Common myeloid progenitor, CD34-positive (primary cell): ENCODE results near the gene MRPS5. TPM values are rescaled to one million over a fixed set of nuclear protein-coding genes. Genes with fewer than 3 reads are reported as not detected.

Experiments used
- CTCF ChIA-PET: fragments of 350-600 bp; sonication (Branson Sonifier 250); formaldehyde crosslinking; loops from one replicate; lab custom pipeline; 2021; ENCODE audit warnings: antibody characterized with exemption; lab: Charles Lee
- POLR2A ChIA-PET: fragments of 350-600 bp; sonication (Branson Sonifier 250); formaldehyde crosslinking; loops from one replicate; lab custom pipeline; 2021; ENCODE audit warnings: antibody characterized with exemption; lab: Charles Lee
- DNase-seq, 3 donors: peaks; one replicate each; pipeline versions ENCODE4 v3.0.0 to v3.0.0-alpha.2; 2013
- H3K27ac ChIP-seq, 2 experiments: 1 replicate in 1 of 2; 2 replicates in 1 of 2; pipeline ENCODE4 v1.7.0; 2013; ENCODE audit warnings: inconsistent platforms in 2 of 2, low read length in 2 of 2, mild to moderate bottlenecking in 2 of 2, low read depth in 1 of 2, moderate library complexity in 1 of 2; ENCODE audit not compliant: severe bottlenecking in 2 of 2, insufficient read depth in 1 of 2, poor library complexity in 1 of 2
- H3K27me3 ChIP-seq, 5 experiments: replicated peaks in 2 of 5; 1 replicate in 3 of 5; 2 replicates in 2 of 5; pipeline versions ENCODE4 v1.6.1 to v1.7.0; 2013; ENCODE audit warnings: low read length in 4 of 5, mild to moderate bottlenecking in 2 of 5, moderate library complexity in 2 of 5, inconsistent platforms in 1 of 5; ENCODE audit not compliant: insufficient read depth in 5 of 5, control insufficient read depth in 4 of 5
- H3K36me3 ChIP-seq, 4 experiments: 1 replicate in 2 of 4; 2 replicates in 2 of 4; pipeline versions ENCODE4 v1.6.1 to v1.7.0; 2013; ENCODE audit warnings: low read length in 3 of 4, control low read depth in 1 of 4, mild to moderate bottlenecking in 1 of 4; ENCODE audit not compliant: control insufficient read depth in 4 of 4, insufficient read depth in 4 of 4
- H3K4me1 ChIP-seq, 4 experiments: 1 replicate in 3 of 4; 2 replicates in 1 of 4; pipeline versions ENCODE4 v1.6.1 to v1.7.1; 2013; ENCODE audit warnings: low read length in 3 of 4, mild to moderate bottlenecking in 3 of 4, control low read depth in 1 of 4, inconsistent platforms in 1 of 4, moderate library complexity in 1 of 4; ENCODE audit not compliant: control insufficient read depth in 4 of 4, insufficient read depth in 4 of 4; ENCODE audit errors: control extremely low read depth in 1 of 4
- H3K4me3 ChIP-seq, 7 experiments: 1 replicate in 4 of 7; 2 replicates in 3 of 7; pipeline versions ENCODE4 v1.5.1 to v1.7.0; 2013; ENCODE audit warnings: mild to moderate bottlenecking in 7 of 7, low read length in 6 of 7, moderate library complexity in 6 of 7, inconsistent platforms in 2 of 7, low read depth in 2 of 7, control low read depth in 1 of 7; ENCODE audit not compliant: insufficient read depth in 4 of 7, control insufficient read depth in 1 of 7; ENCODE audit errors: extremely low read depth in 1 of 7
- H3K9me3 ChIP-seq, 5 experiments: 1 replicate in 4 of 5; 2 replicates in 1 of 5; pipeline versions ENCODE4 v1.6.1 to v1.7.1; 2013; ENCODE audit warnings: low read length in 4 of 5, mild to moderate bottlenecking in 2 of 5, inconsistent platforms in 1 of 5, low read depth in 1 of 5, moderate library complexity in 1 of 5; ENCODE audit not compliant: control insufficient read depth in 4 of 5, insufficient read depth in 2 of 5; ENCODE audit errors: control extremely low read depth in 1 of 5
- WGBS: methylation state at CpG from one replicate; pipeline ENCODE4 v1.1.5; 2013; ENCODE audit not compliant: insufficient coverage; 5-methylcytosine and 5-hydroxymethylcytosine counted together
- polyA plus RNA-seq: library from polyadenylated mRNA; unstranded; fragments of 120-200 nt; gene quantifications from one replicate; pipeline ENCODE4 v1.2.1, GENCODE V29; 2013

MRPS5 gene
- 41.0 TPM for polyA plus RNA-seq

DNA sequence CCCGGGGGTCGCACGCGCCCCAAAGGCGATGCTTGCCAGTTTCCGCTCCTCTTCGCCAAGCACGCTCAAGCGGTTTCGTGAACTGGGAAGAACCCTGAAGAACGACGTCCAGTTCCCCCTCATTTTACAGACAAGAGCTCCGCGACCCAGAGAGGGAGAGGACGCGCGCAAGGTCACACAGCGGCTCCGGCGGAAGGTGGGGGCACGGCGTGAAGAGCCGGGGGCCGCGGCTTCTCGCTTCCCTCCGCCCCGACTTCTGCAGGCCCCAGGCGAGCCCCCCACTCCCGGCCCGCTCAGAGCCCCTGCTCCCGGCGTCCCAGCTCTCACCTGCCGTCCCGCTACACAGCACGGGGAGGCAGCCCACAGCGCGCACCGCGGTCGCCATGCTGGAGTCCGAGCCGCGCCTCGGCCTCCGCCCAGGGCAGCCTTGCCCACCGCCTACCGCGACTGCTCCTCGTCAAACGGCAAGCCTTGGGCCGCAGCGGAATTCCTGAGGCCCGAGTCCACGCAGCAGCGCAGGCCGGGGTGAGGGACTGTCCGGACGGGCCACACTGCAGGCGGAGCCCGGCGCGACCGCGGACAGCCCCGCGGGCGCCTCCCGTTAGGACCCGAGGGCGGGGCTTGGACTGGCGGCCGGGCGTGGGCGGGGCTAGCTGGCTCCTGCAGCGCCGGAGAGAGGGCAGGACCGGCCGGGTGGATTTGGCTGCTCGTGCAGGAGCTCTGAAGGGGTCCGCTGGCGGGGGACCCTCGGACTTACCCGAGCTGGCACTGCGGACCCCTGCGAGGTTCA, at the start of gene MRPS5:
Gene MRPS5, minus strand, starts transcription at position 402 of the 790 bp plus-strand sequence. Its CDS starts 17 bp downstream, at position 385.
- CTCF ChIA-PET, result interaction anchor here (0.6 to 2.2 kb wide), 9 partner anchors 37 to 99 kb away, joined by 3 to 8 read pairs (median 4); partner anchors contain the start of genes ZNF2 and ZNF514
- no peaks in the 10 kb centered on the region for H3K27me3 ChIP-seq
- POLR2A ChIA-PET, result interaction anchor here (1.7 kb wide), 1 partner anchor 44 kb away, joined by 9 read pairs; the partner anchor contains the start of gene ZNF2
- peak within 1 kb of the TSS; percentile 90 to 93 for H3K27ac ChIP-seq
- peaks cover 0 to 1% (median 0%) of the 10 kb centered on the region in 4 experiments for H3K36me3 ChIP-seq
- peak; percentile 61 to 76 (median 66) for DNase-seq
- WGBS, result under 1% methylated on average over 70 of the region's 86 CpGs
- H3K4me3 ChIP-seq, result peak within 1 kb of the TSS; percentile 61 to 98 (median 96)
- H3K9me3 ChIP-seq, result no peaks in the 10 kb centered on the region
- peaks cover 2 to 21% (median 11%) of the 10 kb centered on the region in 4 experiments for H3K4me1 ChIP-seq

DNA sequence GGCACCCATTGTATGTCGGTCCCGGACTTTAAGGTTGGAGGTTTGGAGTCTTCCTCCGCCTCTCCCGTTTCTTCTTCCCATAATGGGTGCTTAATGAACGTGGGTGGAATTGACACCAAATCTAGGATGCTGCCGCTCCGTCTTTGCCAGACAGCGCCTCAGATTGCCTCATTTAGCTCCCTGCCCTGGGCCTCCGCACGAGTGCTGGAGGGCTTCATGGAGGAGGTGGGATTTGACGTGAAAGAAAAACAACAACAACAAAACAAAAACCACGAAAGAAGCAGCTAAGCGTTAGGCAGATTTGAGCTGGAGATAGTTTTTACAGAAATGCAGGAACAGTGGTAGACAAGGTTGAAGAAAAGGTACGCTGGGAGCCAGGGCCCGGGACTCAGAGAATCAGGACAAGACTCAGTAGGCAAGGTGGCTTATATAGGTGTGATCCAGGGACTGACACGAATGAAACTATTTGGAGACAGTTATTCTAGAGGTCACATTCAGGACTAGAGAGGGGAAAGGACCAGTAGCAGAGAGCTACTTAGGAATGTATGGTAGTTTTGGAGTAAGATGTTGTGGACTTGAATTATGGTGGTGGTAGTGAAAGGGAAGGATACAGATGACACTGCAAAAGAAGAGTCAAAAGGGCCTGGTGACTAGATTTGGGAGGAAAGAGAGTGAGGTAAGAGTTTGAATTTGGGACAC, 44.6 kb upstream of the MRPS5 start:
- 13% methylated on average over 8 of the region's 16 CpGs for WGBS
- Histone ChIP-seq H3K9me3 (peaks cover 0 to 19% (median 2%) of the 10 kb centered on the region in 5 experiments), H3K4me1 (peaks cover 9 to 22% (median 13%) of the 10 kb centered on the region in 4 experiments), H3K36me3 (peaks cover 0 to 2% (median under 1%) of the 10 kb centered on the region in 4 experiments), H3K27ac (peak overlapping the region in 1 of 2 experiments; percentile 95), H3K4me3 (peak overlapping the region; percentile 70 to 100 (median 96)), H3K27me3 (no peaks in the 10 kb centered on the region)
- POLR2A ChIA-PET, result interaction anchor here (2.0 kb wide), 1 partner anchor 45 kb away, joined by 9 read pairs; the partner anchor contains the start of gene MRPS5
- DNase-seq, result peak in 1 of 3 donors; percentile 6
- CTCF ChIA-PET, result interaction anchor here (1.0 kb wide), 1 partner anchor 45 kb away, joined by 7 read pairs; the partner anchor contains the start of gene MRPS5

DNA sequence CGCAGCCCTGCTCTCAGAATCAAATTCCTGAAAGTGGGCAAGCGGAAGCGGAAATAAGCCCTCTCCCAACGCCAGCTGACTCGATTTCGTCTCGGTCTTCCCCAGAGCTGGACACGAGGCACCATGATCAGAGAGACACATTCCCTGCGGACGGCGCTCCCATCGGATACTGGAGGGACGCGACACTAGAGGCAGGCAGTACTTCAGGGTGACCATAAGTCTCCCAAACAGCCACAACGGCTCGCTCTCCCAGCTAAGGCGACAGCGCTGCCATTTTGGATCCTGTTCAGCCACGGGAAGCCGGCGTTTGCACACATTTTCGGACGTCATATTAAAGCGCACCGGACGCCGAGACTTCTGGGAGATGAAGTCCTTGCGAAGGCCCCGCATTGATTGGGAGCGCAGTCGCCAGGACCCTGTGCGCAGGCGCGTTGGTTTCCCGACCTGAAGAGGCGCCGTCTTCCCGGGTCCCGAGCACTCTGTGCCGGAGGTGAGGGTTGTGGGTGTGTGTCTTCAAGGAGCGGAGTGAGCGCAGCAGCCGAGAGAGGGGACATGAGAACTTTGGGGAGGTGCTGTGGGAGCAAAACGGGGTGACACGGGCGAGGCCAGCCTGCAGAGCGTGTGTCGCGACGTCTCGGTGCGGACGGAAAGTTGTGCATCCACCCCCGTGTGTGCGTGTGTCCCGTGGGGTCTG, 43.9 kb upstream of the MRPS5 start, which contains the start of gene ZNF2:
Gene ZNF2, plus strand, starts transcription at position 439 of the 694 bp plus-strand sequence. CDS start 10,418 bp downstream, outside the sequence.
- Histone ChIP-seq H3K27me3 (no peaks in the 10 kb centered on the region), H3K4me3 (peak within 1 kb of the TSS; percentile 70 to 100 (median 96)), H3K9me3 (peaks cover 0 to 14% (median 0%) of the 10 kb centered on the region in 5 experiments), H3K36me3 (peaks cover 0 to 2% (median under 1%) of the 10 kb centered on the region in 4 experiments), H3K27ac (peak within 1 kb of the TSS; percentile 92 to 95), H3K4me1 (peaks cover 9 to 22% (median 13%) of the 10 kb centered on the region in 4 experiments)
- under 1% methylated on average over 55 of the region's 56 CpGs for WGBS
- POLR2A ChIA-PET, result interaction anchor here (2.0 kb wide), 1 partner anchor 44 kb away, joined by 9 read pairs; the partner anchor contains the start of gene MRPS5
- peak; percentile 97 to 98 (median 97) for DNase-seq
- CTCF ChIA-PET, result interaction anchor here (1.0 kb wide), 1 partner anchor 44 kb away, joined by 7 read pairs; the partner anchor contains the start of gene MRPS5

DNA sequence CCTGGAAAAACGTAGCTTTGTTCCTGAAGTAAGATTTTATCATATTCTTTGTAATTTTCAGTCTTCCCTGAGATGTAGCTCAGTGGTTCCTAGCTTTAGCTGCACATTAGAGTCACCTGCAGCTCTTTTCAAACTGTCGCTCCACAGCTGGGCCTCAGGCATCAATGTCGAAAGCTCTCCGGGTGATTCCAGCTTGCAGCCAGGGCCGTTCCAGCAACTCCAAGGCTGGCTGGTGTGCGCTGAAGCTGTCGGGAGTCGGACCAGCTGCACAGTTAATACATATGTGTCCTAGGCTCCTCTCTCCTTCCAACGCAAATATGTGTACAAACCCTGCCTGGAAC, 43.4 kb upstream of the MRPS5 start:
- H3K4me1 ChIP-seq, result peaks cover 9 to 25% (median 13%) of the 10 kb centered on the region in 4 experiments
- peaks cover 0 to 9% (median 0%) of the 10 kb centered on the region in 5 experiments for H3K9me3 ChIP-seq
- under 1% methylated on average over 9 of the region's 9 CpGs for WGBS
- H3K4me3 ChIP-seq, result peak overlapping the region; percentile 70 to 100 (median 96)
- peak overlapping the region; percentile 92 to 95 for H3K27ac ChIP-seq
- POLR2A ChIA-PET, result interaction anchor here (2.0 kb wide), 1 partner anchor 44 kb away, joined by 9 read pairs; the partner anchor contains the start of gene MRPS5
- peaks cover 0 to 2% (median under 1%) of the 10 kb centered on the region in 4 experiments for H3K36me3 ChIP-seq
- CTCF ChIA-PET, result interaction anchor here (1.0 kb wide), 1 partner anchor 43 kb away, joined by 7 read pairs; the partner anchor contains the start of gene MRPS5
- H3K27me3 ChIP-seq, result no peaks in the 10 kb centered on the region
- DNase-seq, result peak in 2 of 3 donors; percentile 44 to 45

DNA sequence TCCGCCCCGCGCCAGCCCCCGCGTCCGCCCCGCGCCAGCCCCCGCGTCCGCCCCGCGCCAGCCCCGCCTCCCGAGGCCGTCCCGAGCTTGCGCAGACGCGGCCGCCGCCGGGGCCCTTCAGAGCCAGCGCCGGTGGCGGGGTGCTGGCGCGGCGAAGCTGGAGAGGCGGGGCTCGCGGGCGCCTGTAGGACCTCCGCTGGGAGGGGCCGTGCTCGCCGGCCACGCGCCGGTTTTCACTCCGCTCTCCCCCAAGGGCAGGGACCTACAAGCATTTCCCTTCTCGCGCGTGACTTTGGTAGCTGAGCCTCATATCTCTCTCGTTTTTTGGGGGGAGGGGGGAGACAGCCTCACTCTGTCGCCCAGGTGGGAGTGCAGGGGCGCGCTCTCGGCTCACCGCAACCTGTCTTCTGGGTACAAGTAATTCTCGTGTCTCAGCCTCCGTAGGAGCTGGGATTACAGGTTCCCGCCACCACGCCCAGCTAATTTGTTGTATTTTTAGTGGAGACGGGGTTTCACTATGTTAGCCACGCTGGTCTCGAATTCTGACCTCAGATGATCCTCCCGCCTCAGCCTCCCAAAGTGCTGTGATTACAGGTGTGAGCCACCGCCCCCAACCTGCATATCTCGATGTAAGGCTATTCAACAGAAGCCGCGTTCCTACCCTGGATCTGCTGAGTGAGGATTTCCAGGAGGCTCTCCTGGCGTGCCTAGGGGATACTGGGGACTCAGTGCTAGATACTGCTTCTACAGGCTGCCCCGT, 38.3 kb upstream of the MRPS5 start, which contains the start of gene ZNF514:
Gene ZNF514, minus strand, starts transcription at position 159 of the 760 bp plus-strand sequence. CDS start 6,595 bp downstream, outside the sequence.
- CTCF ChIA-PET, result interaction anchor here (0.9 kb wide), 1 partner anchor 38 kb away, joined by 3 read pairs; the partner anchor contains the start of gene MRPS5
- H3K9me3 ChIP-seq, result peaks cover 0 to 18% (median 9%) of the 10 kb centered on the region in 5 experiments
- 24% methylated on average over 37 of the region's 64 CpGs for WGBS

More for the DNA sequence above, 38.3 kb upstream of the MRPS5 start, which contains the start of gene ZNF514:
- peak within 1 kb of the TSS in 1 of 2 experiments; percentile 62 for H3K27ac ChIP-seq
- H3K4me3 ChIP-seq, result peak within 1 kb of the TSS; percentile 57 to 98 (median 78)
- POLR2A ChIA-PET, result no interaction called here
- peaks cover 7 to 22% (median 15%) of the 10 kb centered on the region in 4 experiments for H3K36me3 ChIP-seq
- DNase-seq, result peak; percentile 78 to 90 (median 87)
- H3K27me3 ChIP-seq, result no peaks in the 10 kb centered on the region
- H3K4me1 ChIP-seq, result peaks cover 4 to 28% (median 13%) of the 10 kb centered on the region in 4 experiments
